A549 (cell line): ENCODE data around the gene RLN3. TPM values are rescaled to one million over a fixed set of nuclear protein-coding genes. Genes with fewer than 3 reads are reported as not detected.

ENCODE experiments used
- ATAC-seq, 2 experiments: fragments of 200-7000 bp in 1 of 2; fragments of >200 bp in 1 of 2; cut with Nextera tagmentation in 1 of 2; cut with Tn5 transposase in 1 of 2; 3 replicates each; pipeline versions ENCODE4 v1.8.0 to v1.9.1; 2018 to 2020; ENCODE audit warnings: mild to moderate bottlenecking in 1 of 2, moderate library complexity in 1 of 2
- CTCF ChIA-PET: fragments of 300-600 bp; sonication (Branson Sonifier 250); formaldehyde crosslinking; extraction: SDS; loops from one replicate; lab custom pipeline; 2021; ENCODE audit warnings: antibody characterized with exemption, inconsistent platforms; lab: Yijun Ruan, JAX
- POLR2A ChIA-PET: fragments of 350-600 bp; formaldehyde crosslinking; extraction: SDS; loops from one replicate; lab custom pipeline; 2021; ENCODE audit warnings: antibody characterized with exemption, inconsistent platforms; lab: Yijun Ruan, JAX
- DNase-seq, 2 experiments: peaks; one replicate each; pipeline versions ENCODE4 v3.0.0 to v3.0.0-alpha.2; 2011 to 2016; ENCODE audit warnings: low read depth in 1 of 2, low spot score in 1 of 2
- FAIRE-seq: peaks from 2 replicates; lab custom pipeline; 2011; peaks lifted over from hg19 to GRCh38; lab: Jason Lieb, UNC
- H3K27ac ChIP-seq, 2 experiments: fragments of >200 bp; sonication (Bioruptor Twin); formaldehyde crosslinking; 3 replicates each; pipeline ENCODE4 v1.5.1; 2016 to 2017
- H3K4me1 ChIP-seq: fragments of >200 bp; sonication (Bioruptor Twin); formaldehyde crosslinking; 3 replicates; pipeline ENCODE4 v1.6.1; 2016
- H3K4me2 ChIP-seq: fragments of >200 bp; sonication (Bioruptor Twin); formaldehyde crosslinking; 3 replicates; pipeline ENCODE4 v1.6.1; 2016
- H3K4me3 ChIP-seq: fragments of >200 bp; sonication (Bioruptor Twin); formaldehyde crosslinking; 3 replicates; pipeline ENCODE4 v1.5.1; 2016
- H3K9me3 ChIP-seq: fragments of >200 bp; sonication (Bioruptor Twin); formaldehyde crosslinking; 3 replicates; pipeline ENCODE4 v1.6.1; 2016
- BHLHE40 ChIP-seq: IDR thresholded peaks from 2 replicates; pipeline ENCODE4 v1.6.1; 2012; ENCODE audit warnings: low read depth, low read length, inconsistent platforms
- CBX2 ChIP-seq: fragments of 200-600 bp; sonication (generic); IDR thresholded peaks from 2 replicates; pipeline ENCODE4 v1.6.1; 2016; ENCODE audit warnings: low read depth, mild to moderate bottlenecking, borderline replicate concordance
- CEBPB ChIP-seq, 2 experiments: fragments of >200 bp in 1 of 2; sonication (Bioruptor Twin) in 1 of 2; formaldehyde crosslinking in 1 of 2; IDR thresholded peaks; 2 replicates each; pipeline ENCODE4 v1.6.1; 2012 to 2016
- EHF ChIP-seq: fragments of 250-450 bp; sonication (Bioruptor Pico); IDR thresholded peaks from 2 replicates; pipeline ENCODE4 v1.5.0; 2020; ENCODE audit warnings: mild to moderate bottlenecking
- ESRRA ChIP-seq: fragments of 150-350 bp; IDR thresholded peaks from 2 replicates; pipeline ENCODE4 v1.6.1; 2014; ENCODE audit warnings: mild to moderate bottlenecking, low read length, borderline replicate concordance
- FOSL2 ChIP-seq, 2 experiments: fragments of 450-650 bp in 1 of 2; fragments of >200 bp in 1 of 2; sonication (Bioruptor Twin) in 1 of 2; formaldehyde crosslinking; IDR thresholded peaks; 2 replicates each; pipeline versions ENCODE4 v1.5.0 to v1.6.1; 2016 to 2020; ENCODE audit warnings: mild to moderate bottlenecking in 1 of 2, moderate library complexity in 1 of 2
- HEYL ChIP-seq: fragments of 250-450 bp; sonication (Bioruptor Pico); IDR thresholded peaks from 2 replicates; pipeline ENCODE4 v1.8.0; 2021; ENCODE audit warnings: mild to moderate bottlenecking, moderate library complexity
- HOXA7 ChIP-seq: fragments of 250-450 bp; sonication (Bioruptor Pico); IDR thresholded peaks from 2 replicates; pipeline ENCODE4 v1.5.0; 2020; ENCODE audit warnings: mild to moderate bottlenecking, moderate library complexity
- HOXB13 ChIP-seq: fragments of 250-450 bp; sonication (Bioruptor Pico); IDR thresholded peaks from 2 replicates; pipeline ENCODE4 v1.5.0; 2020; ENCODE audit warnings: low read depth, mild to moderate bottlenecking, moderate library complexity
- HOXB5 ChIP-seq: fragments of 250-450 bp; sonication (Bioruptor Pico); IDR thresholded peaks from 2 replicates; pipeline ENCODE4 v1.5.0; 2020; ENCODE audit warnings: mild to moderate bottlenecking, moderate library complexity
- JUNB ChIP-seq: fragments of >200 bp; sonication (Bioruptor Twin); formaldehyde crosslinking; IDR thresholded peaks from 2 replicates; pipeline ENCODE4 v1.6.1; 2016
- KDM1A ChIP-seq: fragments of 200-600 bp; sonication (generic); IDR thresholded peaks from 2 replicates; pipeline ENCODE4 v1.6.1; 2016; ENCODE audit warnings: low read depth, mild to moderate bottlenecking
- KDM5A ChIP-seq: fragments of 200-600 bp; sonication (generic); IDR thresholded peaks from 2 replicates; pipeline ENCODE4 v1.6.1; 2016; ENCODE audit warnings: antibody characterized with exemption, mild to moderate bottlenecking
- MAFK ChIP-seq: fragments of 450-650 bp; IDR thresholded peaks from 2 replicates; pipeline ENCODE4 v1.6.1; 2014; ENCODE audit not compliant: partially characterized antibody
- MAZ ChIP-seq: fragments of 150-350 bp; IDR thresholded peaks from 2 replicates; pipeline ENCODE4 v1.6.1; 2014; ENCODE audit warnings: antibody characterized with exemption, low read depth, low read length, borderline replicate concordance
- MYC ChIP-seq: IDR thresholded peaks from 2 replicates; pipeline ENCODE4 v1.6.1; 2012; ENCODE audit warnings: mild to moderate bottlenecking, inconsistent platforms, low read length, improper control_type of control experiment, borderline replicate concordance
- POLR2A ChIP-seq: IDR thresholded peaks from 2 replicates; pipeline ENCODE4 v1.6.1; 2012; ENCODE audit warnings: mild to moderate bottlenecking, low read length
- POLR2AphosphoS2 ChIP-seq: conservative IDR thresholded peaks from 2 replicates; pipeline ENCODE4 v1.6.1; 2012; ENCODE audit warnings: low read length, improper control_type of control experiment, inconsistent platforms
- RAD21 ChIP-seq, 2 experiments: fragments of >200 bp in 1 of 2; sonication (Bioruptor Twin) in 1 of 2; formaldehyde crosslinking in 1 of 2; IDR thresholded peaks in 1 of 2; conservative IDR thresholded peaks in 1 of 2; 2 replicates in 1 of 2; 3 replicates in 1 of 2; pipeline ENCODE4 v1.6.1; 2012 to 2018; ENCODE audit warnings: inconsistent platforms in 1 of 2
- RFX5 ChIP-seq: fragments of 450-650 bp; IDR thresholded peaks from 2 replicates; pipeline ENCODE4 v1.7.1; 2014; ENCODE audit warnings: antibody characterized with exemption, mild to moderate bottlenecking, moderate library complexity
- RNF2 ChIP-seq: fragments of 200-600 bp; sonication (generic); IDR thresholded peaks from 2 replicates; pipeline ENCODE4 v1.6.1; 2016; ENCODE audit warnings: low read depth, mild to moderate bottlenecking, antibody characterized with exemption, moderate library complexity, borderline replicate concordance
- SREBF2 ChIP-seq: fragments of 450-650 bp; IDR thresholded peaks from 2 replicates; pipeline ENCODE4 v1.6.1; 2014; ENCODE audit warnings: mild to moderate bottlenecking, moderate library complexity
- ZC3H11A ChIP-seq: fragments of 450-650 bp; IDR thresholded peaks from 2 replicates; pipeline ENCODE4 v1.6.1; 2014; ENCODE audit warnings: antibody characterized with exemption, mild to moderate bottlenecking
- WGBS: methylation state at CpG from one replicate; pipeline ENCODE4 v1.1.6; 2017; ENCODE audit errors: missing lambda C conversion rate; 5-methylcytosine and 5-hydroxymethylcytosine counted together
- polyA plus RNA-seq, 4 experiments: library from polyadenylated mRNA; depleted of rRNA in 3 of 4; stranded (reverse); fragments of >200 nt; fragmentation: RNase III in 1 of 4; extraction: RNeasy Plus Mini Kit Qiagen cat#74134 plus additional on column Dnase treatment in 1 of 4; gene quantifications; 2 replicates in 3 of 4; 3 replicates in 1 of 4; pipeline ENCODE4 v1.2.3, GENCODE V29; 2011 to 2017
- TF ChIP-seq, protein P1 (sequence below): IDR thresholded peaks from 2 replicates; pipeline ENCODE4 v1.6.1; 2012
- TF ChIP-seq, protein P2 (sequence below): fragments of >200 bp; sonication (Bioruptor Twin); formaldehyde crosslinking; IDR thresholded peaks from 3 replicates; pipeline ENCODE4 v1.6.1; 2016
- TF ChIP-seq, protein P3 (sequence below): fragments of 200-600 bp; sonication (generic); IDR thresholded peaks from 2 replicates; pipeline ENCODE4 v1.6.1; 2016; ENCODE audit warnings: antibody characterized with exemption, mild to moderate bottlenecking, moderate library complexity
- TF ChIP-seq, protein P4 (sequence below): fragments of 250-450 bp; sonication (Bioruptor Pico); IDR thresholded peaks from 2 replicates; pipeline ENCODE4 v1.5.0; 2021; ENCODE audit warnings: mild to moderate bottlenecking, moderate library complexity, borderline replicate concordance
- TF ChIP-seq, protein P5 (sequence below): IDR thresholded peaks from 2 replicates; pipeline ENCODE4 v1.6.1; 2012; ENCODE audit warnings: low read depth, borderline replicate concordance
- TF ChIP-seq, protein P6 (sequence below): fragments of 450-650 bp; IDR thresholded peaks from 2 replicates; pipeline ENCODE4 v1.6.1; 2014; ENCODE audit warnings: antibody characterized with exemption

The RLN3 gene
- polyA plus RNA-seq, 2 of the 4 experiments (the other 2 are of a cell fraction), result not detected

DNA sequence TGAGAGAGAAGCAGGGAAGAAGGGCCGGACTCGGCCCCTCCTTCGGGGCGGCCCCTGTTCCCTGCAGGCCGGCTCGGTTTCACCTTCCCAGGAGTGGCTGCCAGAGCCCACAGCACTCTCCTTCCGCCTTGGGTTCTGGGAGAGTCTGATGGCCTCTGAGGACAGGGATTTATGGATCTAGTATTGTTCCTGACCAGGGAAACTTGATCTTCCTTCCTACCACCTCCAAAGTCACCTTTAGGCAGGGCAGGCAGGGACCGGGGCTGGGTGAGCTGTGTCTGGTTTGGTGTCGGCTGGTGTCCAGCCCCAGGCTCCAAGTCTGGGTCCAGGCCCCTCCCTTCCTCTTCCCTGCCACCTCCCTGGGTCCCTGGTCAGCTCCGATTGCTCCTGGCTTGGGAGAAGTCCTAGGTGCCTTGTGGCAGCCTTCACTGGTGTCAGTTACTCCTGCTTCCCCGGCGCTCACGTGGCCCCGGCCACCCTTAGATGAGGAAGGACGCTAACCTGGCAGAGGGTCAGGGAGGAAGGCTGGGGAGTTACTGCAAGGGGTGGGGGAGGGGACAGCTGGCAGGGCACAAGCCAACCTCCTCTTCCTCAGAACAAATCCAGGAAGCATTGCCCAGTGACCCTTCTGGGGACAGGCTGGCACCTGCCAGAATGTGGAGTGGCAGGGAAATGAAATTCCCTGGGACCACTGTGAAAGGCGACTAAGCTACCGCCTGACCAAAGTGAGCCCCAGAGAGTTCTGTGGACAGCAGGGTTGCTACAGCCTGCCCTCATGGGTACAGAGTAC lies 40.7 kb upstream of the RLN3 start:
- 80% methylated on average over 9 of the region's 17 CpGs for WGBS
- Histone ChIP-seq H3K4me3 (no peak overlapping the region), H3K9me3 (no peaks in the 10 kb centered on the region), H3K4me1 (no peaks in the 10 kb centered on the region), H3K4me2 (no peak overlapping the region), H3K27ac (no peak overlapping the region)
- ATAC-seq (no peak; a peak in 1 of 6 replicates), DNase-seq (no peak), FAIRE-seq (no peak)
- POLR2A ChIA-PET, result no interaction called here
- TF ChIP-seq JUNB (no peak), ZC3H11A (no peak), MYC (no peak), HOXA7 (CRISPR knock-in tag) (no peak), KDM1A (no peak), POLR2A (no peak), SREBF2 (no peak), CBX2 (no peak), HEYL (CRISPR knock-in tag) (no peak), RNF2 (no peak), KDM5A (no peak), FOSL2 (IDR thresholded peaks at IDR 0.05) (no peak), FOSL2 (CRISPR knock-in tag; IDR thresholded peaks at IDR 0.05) (no peak)
- TF ChIP-seq, protein P1, sequence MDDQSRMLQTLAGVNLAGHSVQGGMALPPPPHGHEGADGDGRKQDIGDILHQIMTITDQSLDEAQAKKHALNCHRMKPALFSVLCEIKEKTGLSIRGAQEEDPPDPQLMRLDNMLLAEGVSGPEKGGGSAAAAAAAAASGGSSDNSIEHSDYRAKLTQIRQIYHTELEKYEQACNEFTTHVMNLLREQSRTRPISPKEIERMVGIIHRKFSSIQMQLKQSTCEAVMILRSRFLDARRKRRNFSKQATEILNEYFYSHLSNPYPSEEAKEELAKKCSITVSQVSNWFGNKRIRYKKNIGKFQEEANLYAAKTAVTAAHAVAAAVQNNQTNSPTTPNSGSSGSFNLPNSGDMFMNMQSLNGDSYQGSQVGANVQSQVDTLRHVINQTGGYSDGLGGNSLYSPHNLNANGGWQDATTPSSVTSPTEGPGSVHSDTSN, result no peak
- CTCF ChIA-PET, result interaction anchor here (0.7 kb wide), 1 partner anchor 106 kb away, joined by 3 read pairs; no protein-coding TSS in a partner anchor

DNA sequence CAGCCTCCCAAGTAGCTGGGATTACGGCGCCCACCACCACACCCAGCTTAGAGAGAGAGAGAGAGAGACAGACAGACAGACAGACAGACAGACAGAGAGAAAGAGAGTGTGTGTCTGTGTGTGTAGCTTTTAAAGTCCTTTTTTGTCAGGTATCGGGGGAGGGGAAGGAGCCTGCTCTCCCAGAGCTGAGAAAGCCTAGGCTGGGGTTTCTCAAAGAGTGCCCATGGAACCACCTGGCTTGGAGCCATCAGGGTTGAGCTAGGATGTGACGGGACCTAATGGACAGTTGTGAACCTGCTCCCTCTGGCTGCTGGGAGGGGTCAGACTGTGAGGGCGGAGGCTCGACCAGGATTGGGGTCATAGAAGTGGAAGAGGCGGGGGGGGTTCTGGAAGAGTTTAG lies 38.5 kb upstream of the RLN3 start:
- TF ChIP-seq HOXB13 (no peak), RAD21 (conservative IDR thresholded peaks at IDR 0.05 in 1 of 2, IDR thresholded peaks at IDR 0.05 in 1 of 2) (no peak), HOXB5 (no peak), KDM5A (no peak), EHF (CRISPR knock-in tag) (no peak), POLR2AphosphoS2 (no peak), CEBPB (IDR thresholded peaks at IDR 0.05) (no peak), ESRRA (no peak), MAFK (no peak), RFX5 (no peak), MAZ (no peak), BHLHE40 (no peak)
- TF ChIP-seq, protein P2, sequence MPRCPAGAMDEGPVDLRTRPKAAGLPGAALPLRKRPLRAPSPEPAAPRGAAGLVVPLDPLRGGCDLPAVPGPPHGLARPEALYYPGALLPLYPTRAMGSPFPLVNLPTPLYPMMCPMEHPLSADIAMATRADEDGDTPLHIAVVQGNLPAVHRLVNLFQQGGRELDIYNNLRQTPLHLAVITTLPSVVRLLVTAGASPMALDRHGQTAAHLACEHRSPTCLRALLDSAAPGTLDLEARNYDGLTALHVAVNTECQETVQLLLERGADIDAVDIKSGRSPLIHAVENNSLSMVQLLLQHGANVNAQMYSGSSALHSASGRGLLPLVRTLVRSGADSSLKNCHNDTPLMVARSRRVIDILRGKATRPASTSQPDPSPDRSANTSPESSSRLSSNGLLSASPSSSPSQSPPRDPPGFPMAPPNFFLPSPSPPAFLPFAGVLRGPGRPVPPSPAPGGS, result no peak
- TF ChIP-seq, protein P3, sequence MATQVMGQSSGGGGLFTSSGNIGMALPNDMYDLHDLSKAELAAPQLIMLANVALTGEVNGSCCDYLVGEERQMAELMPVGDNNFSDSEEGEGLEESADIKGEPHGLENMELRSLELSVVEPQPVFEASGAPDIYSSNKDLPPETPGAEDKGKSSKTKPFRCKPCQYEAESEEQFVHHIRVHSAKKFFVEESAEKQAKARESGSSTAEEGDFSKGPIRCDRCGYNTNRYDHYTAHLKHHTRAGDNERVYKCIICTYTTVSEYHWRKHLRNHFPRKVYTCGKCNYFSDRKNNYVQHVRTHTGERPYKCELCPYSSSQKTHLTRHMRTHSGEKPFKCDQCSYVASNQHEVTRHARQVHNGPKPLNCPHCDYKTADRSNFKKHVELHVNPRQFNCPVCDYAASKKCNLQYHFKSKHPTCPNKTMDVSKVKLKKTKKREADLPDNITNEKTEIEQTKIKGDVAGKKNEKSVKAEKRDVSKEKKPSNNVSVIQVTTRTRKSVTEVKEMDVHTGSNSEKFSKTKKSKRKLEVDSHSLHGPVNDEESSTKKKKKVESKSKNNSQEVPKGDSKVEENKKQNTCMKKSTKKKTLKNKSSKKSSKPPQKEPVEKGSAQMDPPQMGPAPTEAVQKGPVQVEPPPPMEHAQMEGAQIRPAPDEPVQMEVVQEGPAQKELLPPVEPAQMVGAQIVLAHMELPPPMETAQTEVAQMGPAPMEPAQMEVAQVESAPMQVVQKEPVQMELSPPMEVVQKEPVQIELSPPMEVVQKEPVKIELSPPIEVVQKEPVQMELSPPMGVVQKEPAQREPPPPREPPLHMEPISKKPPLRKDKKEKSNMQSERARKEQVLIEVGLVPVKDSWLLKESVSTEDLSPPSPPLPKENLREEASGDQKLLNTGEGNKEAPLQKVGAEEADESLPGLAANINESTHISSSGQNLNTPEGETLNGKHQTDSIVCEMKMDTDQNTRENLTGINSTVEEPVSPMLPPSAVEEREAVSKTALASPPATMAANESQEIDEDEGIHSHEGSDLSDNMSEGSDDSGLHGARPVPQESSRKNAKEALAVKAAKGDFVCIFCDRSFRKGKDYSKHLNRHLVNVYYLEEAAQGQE, result no peak
- TF ChIP-seq, protein P4, sequence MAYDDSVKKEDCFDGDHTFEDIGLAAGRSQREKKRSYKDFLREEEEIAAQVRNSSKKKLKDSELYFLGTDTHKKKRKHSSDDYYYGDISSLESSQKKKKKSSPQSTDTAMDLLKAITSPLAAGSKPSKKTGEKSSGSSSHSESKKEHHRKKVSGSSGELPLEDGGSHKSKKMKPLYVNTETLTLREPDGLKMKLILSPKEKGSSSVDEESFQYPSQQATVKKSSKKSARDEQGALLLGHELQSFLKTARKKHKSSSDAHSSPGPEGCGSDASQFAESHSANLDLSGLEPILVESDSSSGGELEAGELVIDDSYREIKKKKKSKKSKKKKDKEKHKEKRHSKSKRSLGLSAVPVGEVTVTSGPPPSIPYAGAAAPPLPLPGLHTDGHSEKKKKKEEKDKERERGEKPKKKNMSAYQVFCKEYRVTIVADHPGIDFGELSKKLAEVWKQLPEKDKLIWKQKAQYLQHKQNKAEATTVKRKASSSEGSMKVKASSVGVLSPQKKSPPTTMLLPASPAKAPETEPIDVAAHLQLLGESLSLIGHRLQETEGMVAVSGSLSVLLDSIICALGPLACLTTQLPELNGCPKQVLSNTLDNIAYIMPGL (CRISPR knock-in tag), result no peak
- TF ChIP-seq, protein P5, sequence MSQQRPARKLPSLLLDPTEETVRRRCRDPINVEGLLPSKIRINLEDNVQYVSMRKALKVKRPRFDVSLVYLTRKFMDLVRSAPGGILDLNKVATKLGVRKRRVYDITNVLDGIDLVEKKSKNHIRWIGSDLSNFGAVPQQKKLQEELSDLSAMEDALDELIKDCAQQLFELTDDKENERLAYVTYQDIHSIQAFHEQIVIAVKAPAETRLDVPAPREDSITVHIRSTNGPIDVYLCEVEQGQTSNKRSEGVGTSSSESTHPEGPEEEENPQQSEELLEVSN, result no peak
- TF ChIP-seq, protein P6, sequence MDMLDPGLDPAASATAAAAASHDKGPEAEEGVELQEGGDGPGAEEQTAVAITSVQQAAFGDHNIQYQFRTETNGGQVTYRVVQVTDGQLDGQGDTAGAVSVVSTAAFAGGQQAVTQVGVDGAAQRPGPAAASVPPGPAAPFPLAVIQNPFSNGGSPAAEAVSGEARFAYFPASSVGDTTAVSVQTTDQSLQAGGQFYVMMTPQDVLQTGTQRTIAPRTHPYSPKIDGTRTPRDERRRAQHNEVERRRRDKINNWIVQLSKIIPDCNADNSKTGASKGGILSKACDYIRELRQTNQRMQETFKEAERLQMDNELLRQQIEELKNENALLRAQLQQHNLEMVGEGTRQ, result no peak
- TF ChIP-seq, all 56 proteins: peak for 0
- WGBS, result 100% methylated on average over 5 of the region's 7 CpGs
- Histone ChIP-seq H3K4me1 (no peaks in the 10 kb centered on the region), H3K27ac (no peak overlapping the region), H3K4me3 (no peak overlapping the region), H3K9me3 (no peaks in the 10 kb centered on the region), H3K4me2 (no peak overlapping the region)
- no peak for FAIRE-seq
- ChIA-PET POLR2A (interaction anchor here (1.6 kb wide), 1 partner anchor 17 kb away, joined by 6 read pairs; the partner anchor contains the start of gene RFX1), CTCF (interaction anchor here (1.3 kb wide), 1 partner anchor 18 kb away, joined by 3 read pairs; no protein-coding TSS in a partner anchor)
- ATAC-seq, result no peak
- no peak for DNase-seq
